ENCODE measurements around the gene CHRND.
"Not testable (repeated sequence)": the region's sequence is repeated elsewhere in the genome, so short reads cannot be mapped to it uniquely, and the experiment has no call there.

CHRND gene

DNA sequence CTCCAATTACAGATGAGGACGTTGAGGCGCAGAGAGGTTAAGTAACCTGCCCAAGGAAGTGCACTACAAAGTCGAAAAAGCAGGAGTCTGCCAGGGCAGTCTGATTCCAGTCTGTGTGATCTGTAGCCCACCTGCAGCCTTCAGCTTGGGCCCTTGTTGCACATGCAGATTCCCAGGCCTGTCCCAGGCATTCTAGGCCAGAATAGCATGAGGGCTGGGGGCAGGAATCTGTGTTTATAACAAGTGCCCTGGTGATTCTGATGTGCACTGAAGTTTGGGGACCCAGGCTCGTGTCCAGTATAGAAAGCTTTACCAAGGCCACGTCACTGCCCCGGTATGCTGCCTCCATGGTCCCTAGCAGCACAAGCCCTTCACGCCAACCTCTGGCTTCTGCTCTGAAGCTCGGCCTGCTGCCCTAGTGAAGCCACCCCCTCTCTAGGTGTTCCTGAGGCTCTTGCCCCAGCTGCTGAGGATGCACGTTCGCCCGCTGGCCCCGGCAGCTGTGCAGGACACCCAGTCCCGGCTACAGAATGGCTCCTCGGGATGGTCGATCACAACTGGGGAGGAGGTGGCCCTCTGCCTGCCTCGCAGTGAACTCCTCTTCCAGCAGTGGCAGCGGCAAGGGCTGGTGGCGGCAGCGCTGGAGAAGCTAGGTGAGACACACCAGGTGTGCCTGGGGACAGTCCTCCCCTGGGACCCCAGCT lies 18.1 kb downstream of the CHRND start:
- no peak for DNase-seq

DNA sequence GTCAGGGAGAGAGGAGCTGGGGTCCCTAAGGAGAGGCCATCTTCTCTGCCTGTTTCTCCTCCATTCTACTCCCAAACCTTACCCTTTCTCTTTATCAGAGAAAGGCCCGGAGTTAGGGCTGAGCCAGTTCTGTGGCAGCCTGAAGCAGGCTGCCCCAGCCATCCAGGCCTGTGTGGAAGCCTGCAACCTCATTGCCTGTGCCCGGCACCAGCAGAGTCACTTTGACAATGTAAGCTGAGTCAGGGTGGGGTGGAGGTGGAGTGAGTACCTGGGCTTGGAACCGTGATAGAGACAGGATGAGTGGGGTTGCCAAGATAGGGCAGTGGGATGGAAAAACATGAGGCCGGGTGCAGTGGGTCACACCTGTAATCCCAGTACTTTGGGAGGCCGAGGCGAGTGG lies 18.7 kb downstream of the CHRND start:
- no peak for DNase-seq

DNA sequence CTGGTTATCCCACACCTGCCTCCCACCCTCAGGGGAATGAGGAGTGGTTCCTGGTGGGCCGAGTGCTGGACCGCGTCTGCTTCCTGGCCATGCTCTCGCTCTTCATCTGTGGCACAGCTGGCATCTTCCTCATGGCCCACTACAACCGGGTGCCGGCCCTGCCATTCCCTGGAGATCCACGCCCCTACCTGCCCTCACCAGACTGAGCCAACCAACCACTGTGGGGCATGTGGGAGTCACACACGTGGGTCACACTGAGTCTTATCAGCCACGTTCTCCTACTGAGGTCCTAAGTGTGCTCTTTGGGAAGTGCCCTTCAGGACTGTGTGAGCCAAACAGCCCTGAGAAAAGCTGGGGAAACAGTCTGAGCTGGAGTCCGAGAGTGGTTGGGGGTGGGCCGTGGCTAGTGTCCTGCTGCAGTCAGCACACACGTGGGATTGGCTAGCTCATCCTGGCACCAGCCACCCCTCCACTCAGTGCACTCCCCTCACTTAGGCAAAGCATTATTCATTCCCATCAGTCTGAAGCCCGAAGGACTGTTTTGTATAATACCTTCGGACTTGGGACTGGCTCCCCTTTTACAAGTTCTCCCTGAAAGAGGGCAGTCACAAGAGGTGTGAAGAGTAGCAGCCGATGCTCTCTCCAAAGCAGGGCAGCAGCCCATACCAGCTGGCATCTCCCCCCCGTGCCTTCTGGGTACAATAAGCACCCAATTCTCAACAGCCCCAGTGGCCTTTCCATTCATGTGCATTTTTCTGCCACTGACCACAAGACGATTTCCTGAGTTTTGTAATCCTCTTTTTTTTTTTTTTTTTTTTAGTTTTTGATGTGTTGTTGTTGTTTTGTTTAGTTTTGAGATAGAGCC lies 19.8 kb downstream of the CHRND start:
- DNase-seq, result no peak

DNA sequence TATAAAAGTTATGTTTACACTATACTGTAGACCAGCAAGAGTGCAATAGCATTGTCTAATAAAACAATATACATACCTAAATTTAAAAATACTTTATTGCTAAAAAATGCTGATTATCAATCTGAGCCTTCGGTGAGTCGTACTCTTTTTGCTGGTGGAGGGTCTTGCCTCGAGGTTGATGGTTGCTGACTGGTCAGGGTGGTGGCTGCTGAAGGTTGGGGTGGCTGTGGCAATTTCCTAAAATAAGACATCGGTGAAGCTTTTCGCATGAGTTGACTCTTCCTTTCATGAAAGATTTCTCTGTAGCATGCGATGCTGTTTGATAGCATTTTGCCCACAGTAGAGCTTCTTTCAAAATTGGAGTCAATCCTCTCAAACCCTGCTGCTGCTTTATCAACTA lies 22.0 kb downstream of the CHRND start:
- no peak for DNase-seq

DNA sequence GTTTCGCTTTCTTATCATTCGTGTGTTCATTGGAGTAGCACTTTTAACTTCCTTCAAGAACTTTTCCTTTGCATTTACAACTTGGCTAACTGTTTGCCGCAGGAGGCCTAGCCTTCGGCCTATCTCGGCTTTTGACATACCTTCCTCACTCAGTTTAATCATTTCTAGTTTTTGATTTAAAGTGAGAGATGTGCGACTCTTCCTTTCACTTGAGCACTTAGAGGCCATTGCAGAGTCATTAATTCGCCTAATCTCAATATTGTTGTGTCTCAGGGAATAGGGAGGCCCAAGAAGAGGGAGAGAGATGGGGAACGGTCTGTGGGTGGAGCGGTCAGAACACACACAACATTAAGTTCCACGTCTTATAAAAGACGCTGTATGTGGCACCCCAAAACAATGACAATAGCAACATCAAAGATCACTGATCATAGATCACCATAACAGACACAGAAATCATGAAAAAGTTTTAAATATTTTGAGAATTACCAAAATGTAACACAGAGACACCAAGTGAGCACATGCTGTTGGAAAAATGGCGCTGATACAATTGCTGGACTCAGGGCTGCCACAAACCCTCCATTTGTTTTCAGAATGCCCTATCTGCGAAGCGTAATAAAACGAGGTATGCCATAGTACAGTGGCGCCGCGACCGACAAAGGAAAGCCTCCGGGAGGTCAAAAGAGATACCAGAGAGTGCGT lies 23.8 kb downstream of the CHRND start:
- no peak for DNase-seq

DNA sequence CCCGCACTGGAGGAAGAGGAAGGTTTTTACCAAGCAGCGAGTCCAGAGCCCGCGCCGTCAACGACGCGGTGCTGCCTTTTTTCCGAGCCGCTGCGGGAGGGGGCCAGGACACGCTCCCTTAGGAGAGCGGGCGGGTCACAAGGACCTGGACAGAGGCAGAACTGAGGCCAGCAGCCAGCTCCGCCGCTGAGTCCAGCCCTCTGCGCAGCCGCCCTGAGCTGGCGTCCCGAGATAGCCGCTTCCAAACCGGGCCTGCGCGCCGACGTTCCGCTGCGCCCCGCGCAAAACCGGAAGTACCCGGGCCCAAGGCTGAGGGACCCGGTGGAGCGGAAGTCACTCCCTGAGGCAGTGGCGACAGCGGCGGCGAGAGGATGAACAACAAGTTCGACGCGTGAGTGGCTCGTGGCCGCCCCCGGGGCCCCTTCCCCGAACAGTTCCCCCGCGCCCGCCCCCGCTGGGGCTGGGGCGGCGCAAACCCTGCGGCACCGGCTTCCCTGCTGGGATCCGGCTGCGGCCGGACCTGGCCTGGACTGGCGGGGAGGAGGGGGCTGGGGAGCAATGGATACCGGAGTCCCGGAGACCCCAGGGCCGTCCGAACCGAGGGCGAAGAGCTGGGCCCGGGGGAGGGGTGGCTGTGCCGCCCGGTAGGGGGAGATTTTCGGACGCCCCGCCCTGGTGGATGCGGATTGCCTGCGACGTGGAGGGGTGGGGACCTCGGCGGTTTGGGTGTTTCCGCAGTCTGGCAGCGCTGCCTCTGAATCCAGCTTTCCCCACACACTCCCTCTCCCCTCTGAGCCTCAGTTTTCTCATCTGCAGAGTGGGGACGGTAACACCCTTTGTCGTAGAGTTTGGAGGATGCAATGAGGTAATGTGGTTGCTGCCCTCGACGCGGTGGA lies 24.6 kb downstream of the CHRND start, which contains the start of the genes EIF4E2 and TIGD1:
Gene EIF4E2 (plus strand): TSS at position 336 of the 896 bp plus-strand sequence. CDS start 36 bp downstream, at position 372.
Gene TIGD1 (minus strand): TSS at position 204 of the 896 bp plus-strand sequence. CDS start 675 bp downstream, outside the sequence.
- DNase-seq, result peak; percentile 91 to 92

DNA sequence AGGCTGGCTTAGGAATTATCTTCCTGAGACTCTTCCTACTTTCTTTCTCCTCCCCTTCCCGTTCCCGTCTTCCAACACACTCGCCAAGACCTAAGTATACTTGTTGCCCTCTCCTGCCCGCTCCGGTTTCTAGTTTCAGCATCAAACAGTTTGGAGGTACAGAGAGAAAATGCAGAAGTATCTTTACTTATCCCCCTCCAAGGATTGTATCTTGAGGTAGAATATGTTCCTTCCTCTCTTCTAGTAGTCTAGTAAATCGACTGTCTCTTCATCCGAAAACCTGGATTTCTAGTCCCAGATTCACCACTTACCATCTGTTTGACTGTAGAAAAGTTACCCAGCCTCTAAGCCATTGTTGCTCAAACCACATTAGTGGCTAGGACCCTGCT lies 25.3 kb downstream of the CHRND start:
- DNase-seq, result no peak

DNA sequence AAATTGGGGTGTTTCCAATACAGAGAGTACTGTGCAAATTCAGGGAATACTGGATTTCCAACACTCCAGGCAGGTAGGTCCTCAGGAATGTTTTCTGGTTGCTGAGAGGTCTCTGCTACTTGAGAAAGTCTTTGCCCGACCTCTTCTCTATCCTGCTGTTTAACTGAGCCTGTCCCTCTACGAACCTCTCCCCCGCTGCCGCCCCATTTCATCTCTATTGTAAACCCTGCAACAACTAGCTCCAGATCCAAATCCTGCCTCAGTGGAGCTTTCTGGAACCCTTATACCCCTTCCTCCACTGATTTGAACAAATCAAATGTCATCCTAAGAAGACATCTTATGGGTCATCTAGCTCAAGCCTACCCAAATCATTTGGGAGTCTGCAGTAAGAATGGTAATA lies 25.8 kb downstream of the CHRND start:
- DNase-seq, result no peak

DNA sequence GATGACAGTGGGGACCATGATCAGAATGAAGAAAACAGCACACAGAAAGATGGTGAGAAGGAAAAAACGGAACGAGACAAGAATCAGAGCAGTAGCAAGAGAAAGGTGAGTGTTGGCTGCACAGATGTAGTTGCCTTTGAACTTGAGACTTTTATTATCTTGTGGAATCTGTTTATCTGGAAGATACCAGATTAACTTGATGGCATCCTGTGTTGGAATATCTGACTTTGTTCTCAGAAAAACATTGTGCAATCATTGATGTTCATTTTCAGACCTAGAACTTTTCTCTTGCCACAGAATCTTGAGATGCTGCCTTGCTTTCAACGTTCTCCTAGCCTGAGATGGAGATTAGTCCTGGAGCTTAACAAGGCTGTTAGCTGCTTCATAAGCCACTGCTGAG lies 30.5 kb downstream of the CHRND start:
- no peak for DNase-seq

DNA sequence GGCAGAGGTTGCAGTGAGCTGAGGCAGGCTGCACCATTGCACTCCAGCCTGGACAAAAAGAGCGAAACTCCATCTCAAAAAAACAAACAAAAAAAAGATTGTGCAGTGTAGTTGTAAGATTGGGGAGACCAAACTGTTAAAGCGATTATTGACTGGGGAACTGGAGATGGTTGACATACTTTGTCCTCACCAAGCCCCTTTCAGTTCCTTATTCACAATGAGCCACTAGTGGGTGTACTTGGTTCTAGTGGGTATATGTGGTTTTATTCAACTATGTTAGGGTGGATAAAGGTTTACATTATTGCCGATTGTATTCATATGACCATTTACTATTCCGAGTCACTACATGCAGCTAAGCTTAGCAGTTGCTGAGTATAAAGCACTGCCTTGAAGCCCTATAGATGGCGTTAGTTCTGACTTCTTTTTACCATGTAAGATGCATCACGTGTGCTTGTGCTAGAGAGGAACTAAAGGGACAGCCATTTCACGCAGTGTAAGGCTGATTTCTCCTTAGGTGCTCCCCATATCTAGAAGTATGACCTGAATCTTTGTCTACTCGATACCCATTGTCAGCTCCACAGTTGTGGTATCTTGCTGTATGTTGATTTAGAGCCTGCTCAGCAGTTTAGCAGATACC lies 36.7 kb downstream of the CHRND start:
- peak; percentile 28 to 42 for DNase-seq

DNA sequence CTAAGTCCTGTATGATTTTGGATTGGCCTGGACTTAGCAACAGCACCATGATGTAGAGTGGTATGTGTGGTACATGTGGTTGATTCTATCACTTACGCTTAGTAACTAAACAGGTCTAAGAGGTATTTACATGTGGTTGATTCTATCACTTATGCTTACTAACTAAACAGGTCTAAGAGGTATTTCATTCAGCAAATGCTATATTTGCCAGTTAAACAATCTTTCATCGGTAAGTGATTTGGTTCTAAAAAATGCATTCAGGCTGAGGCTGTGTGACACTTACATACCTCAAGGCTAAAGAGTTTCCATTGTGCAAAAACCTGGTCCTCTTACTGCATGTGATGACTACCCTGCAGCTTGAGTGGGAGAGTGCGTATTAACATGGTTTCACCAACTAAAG lies 37.6 kb downstream of the CHRND start:
- DNase-seq, result no peak

DNA sequence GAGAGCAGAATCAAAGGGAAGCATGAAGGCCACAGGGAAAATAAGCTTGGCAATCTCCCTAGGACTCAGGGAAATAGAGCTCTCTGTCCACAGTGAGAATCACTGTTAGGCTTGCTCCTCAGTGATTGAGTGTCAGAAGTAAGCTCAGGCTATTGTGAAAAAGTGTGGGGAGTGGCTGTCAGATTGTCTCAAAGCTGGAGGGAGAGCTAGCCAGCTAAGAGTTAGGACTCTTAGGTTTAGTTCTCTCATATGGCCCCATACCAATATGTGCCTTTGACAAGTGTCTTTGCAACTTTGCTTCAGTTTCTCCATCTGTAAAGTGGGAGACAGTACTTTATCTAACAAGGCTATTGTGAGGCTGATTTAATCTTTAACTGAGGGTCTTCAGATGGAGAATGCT lies 41.8 kb downstream of the CHRND start:
- DNase-seq, result no peak

DNA sequence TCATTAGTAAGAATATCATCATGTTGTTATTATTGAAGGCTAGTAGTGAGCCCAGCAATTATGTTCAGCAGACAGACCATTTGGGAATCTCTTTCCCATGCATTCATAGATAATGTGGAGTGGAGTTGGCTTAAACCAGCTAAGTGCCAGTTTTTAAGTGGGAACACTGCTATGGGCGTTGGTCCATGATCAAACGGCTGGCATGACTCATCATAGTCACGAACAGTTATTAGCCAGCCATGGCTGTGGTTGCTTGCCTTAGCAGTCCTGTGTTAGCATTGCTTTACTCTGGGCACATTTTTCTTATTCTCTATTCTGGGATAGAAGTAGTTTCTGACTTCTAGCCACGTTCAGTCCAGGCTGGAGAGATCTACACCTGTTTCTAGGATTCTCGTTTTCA lies 42.2 kb downstream of the CHRND start:
- peak; percentile 29 to 49 for DNase-seq

DNA sequence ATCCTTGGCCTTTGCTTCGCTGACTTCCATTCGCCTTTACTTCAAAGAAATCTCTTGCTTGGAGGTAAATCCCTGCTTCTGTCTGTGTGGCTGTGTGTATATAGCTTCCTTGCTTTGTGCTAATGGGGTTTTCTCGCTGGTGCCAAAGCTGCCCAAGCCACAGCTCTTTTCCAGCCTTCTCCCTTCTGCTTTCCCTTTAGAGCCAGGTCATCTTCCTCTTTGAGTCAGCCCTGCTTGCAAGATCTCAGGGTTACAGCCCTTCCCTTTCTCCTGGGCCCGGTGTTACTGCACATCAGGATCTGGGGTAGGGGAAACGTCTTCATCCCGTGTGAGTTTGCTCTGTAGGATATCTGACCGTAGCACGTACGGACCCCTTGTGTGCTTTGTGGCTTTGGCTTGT lies 43.6 kb downstream of the CHRND start:
- peak; percentile 15 to 20 for DNase-seq

DNA sequence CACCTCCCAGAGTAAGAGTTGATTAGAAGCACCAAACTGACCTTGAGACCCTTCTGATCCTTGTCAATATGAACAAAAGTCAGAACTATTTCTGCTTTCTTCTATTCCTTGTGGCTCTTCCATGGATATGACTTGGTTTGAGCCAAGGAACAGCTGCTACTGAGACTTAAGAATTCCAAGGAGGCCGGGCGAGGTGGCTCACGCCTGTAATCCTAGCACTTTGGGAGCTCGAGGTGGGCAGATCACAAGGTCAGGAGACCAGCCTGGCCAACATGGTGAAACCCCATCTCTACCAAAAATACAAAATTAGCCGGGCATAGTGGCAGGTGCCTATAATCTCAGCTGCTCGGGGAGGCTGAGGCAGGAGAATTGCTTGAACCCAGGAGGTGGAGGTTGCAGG lies 44.5 kb downstream of the CHRND start:
- not testable (repeated sequence) for DNase-seq

DNA sequence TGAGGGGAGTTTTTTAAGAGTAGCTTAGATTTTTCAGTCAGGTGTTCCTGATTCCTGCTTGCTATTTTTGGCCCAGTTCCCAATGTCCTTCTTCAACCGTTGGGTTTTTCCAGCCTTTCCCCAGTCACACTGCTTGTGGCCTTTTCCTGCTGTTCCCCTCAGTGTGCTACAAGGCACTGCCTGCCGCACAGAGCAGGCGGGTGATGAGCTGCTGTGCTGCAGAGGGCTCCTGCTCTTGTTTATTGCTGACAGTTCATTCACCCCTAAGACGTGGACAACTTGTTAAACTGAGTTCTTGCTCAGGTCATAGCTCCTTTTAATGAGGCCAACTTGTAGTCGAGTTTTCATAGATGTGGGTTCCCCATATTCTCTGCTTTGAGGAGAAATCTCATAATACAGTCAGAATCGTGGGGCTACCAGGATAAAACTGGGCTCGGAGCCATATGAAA lies 45.1 kb downstream of the CHRND start:
- no peak for DNase-seq

DNA sequence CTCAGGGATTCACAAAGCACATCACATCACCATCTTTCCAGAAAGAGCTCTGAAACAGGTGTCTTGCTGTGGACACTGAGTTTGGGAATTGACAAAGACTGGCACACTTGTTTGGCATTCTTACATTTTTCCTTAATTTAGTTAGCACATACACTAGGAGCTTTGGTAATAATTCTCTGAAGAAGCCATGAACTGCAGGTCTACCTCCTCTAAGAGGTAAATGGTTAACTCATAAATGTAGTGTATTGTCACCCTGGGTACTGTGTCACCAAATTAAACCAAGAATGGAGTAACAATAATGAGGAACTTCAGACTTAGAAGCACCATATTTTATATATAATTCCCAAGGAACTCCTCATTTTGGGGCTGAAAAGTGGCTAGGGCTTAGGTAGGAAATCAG lies 47.1 kb downstream of the CHRND start:
- DNase-seq, result no peak

DNA sequence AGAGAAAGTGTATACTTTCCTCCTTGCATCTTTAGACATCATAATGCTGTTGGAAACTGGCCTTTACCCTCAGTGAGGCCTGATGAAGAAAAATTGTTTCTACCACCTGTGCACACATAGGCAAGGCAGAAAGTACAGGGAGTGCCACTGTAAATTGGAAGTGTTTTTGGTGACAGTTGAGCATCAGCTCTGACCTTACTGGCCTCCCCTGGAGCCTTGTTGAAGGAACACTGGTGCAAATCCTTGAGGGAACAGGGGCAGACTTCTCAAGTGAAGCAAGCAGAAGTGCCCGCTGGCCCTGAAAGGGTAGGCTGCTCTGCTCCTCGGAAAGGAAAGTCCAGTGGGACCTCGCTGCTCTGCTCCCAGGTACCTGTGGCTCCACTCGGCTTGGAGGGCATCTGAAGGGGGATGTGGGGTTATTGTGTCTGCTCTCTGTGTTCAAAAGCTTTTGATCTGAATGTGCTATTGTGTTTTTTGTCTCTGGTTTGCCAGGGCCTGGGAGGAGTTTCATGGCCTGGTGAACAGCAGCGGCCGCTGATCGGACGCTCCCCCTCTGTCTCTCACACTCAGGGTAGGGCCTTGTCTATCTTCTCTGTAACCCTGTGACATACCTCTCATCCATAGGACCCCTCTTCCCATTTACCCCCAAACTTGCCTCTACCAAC lies 47.9 kb downstream of the CHRND start:
- no peak for DNase-seq

DNA sequence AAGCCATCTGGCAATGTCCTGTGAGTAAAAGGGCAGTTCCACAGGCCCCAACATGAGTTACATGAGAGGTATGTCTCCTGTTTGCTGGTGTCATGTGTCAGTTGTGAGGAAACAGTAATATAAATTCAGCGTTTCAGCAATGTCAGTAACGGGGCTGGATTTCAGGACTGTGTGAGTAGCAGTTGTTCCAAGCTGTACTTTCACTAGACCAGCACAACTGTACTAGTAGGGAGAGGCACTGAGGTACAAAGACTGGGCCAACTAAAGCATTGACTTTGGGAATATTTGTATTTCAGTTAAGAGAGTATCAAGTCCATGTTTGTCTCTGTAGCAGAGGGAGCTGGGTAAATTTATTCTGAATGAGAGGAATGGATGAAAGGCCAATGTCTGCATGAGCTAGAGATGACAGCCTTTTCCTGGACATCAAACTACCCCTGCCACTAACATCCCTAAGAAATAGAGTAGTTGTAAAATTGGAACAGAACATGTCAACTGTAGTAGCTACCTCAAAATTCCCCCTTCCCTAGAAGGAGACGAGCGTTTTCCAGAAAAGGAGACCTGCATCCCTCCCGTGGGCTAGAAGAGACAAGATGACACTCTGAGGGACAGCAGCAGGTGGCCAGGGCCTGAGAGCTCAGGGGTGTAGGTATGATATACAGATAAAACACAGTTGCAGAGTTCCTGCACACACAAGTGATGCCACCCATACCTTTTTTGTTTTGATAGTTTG lies 48.9 kb downstream of the CHRND start:
- no peak for DNase-seq

DNA sequence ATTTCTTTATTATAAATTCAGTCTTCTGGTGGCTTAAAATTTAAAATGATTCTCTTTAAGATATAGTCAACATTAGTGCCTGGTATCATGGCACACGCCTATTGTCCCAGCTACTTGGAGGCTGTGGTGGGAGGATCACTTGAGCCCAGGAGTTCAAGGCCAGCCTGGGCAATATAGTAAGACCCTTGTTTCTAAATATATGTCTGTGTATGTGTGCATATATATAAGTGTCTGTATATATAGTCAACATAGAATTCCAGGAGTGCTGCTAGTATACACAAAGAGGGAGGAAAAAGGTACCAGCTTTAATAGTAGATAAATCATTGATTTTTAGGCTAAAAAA lies 49.4 kb downstream of the CHRND start:
- no peak for DNase-seq

DNA sequence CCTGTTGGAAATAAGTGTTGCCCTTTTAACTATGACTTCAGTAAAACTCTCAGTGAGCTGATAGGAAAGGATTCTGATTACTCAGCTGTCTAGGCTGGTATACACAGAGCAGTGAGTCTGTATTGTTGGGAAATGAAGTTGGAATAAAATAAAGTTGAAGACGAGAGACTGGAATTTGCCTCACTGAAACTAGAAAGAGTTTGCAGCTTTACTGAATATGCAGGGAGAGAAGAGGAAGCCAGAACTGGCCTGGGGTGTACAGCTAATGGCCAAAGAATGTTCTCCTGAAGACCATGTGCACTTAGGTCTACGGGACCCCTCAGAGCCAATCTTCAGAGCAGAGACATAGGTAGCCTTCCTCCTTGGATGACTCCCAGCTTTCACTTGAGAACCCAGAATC lies 51.0 kb downstream of the CHRND start:
- no peak for DNase-seq
